PFSK-1 (cell line): Measurements from ENCODE around the gene RAPGEF2.

ENCODE experiments used
- FOXP2 ChIP-seq: optimal IDR thresholded peaks from 2 replicates; pipeline ENCODE3; 2011; ENCODE audit warnings: borderline replicate concordance, control low read depth, inconsistent platforms; ENCODE audit not compliant: insufficient read depth; ENCODE audit errors: extremely low read length, extremely low read depth
- POLR2AphosphoS5 ChIP-seq: IDR thresholded peaks from 2 replicates; pipeline ENCODE4 v1.6.1; 2012; ENCODE audit warnings: low read depth, mild to moderate bottlenecking, control low read depth, low read length, moderate library complexity
- REST ChIP-seq, 2 experiments: IDR thresholded peaks; 2 replicates each; pipeline versions ENCODE4 v1.6.1 to v1.8.0; 2011 to 2012; ENCODE audit warnings: low read depth in 2 of 2, low read length in 2 of 2, control low read depth in 1 of 2, inconsistent platforms in 1 of 2, mild to moderate bottlenecking in 1 of 2, moderate library complexity in 1 of 2; ENCODE audit not compliant: insufficient read depth in 1 of 2
- SIN3A ChIP-seq: IDR thresholded peaks from 2 replicates; pipeline ENCODE4 v1.6.1; 2012; ENCODE audit warnings: mild to moderate bottlenecking, low read length, moderate library complexity, borderline replicate concordance; ENCODE audit not compliant: insufficient read depth
- TAF1 ChIP-seq: IDR thresholded peaks from 2 replicates; pipeline ENCODE4 v1.6.1; 2012; ENCODE audit warnings: low read length, control low read depth, borderline replicate concordance; ENCODE audit not compliant: insufficient read depth

RAPGEF2 gene

DNA sequence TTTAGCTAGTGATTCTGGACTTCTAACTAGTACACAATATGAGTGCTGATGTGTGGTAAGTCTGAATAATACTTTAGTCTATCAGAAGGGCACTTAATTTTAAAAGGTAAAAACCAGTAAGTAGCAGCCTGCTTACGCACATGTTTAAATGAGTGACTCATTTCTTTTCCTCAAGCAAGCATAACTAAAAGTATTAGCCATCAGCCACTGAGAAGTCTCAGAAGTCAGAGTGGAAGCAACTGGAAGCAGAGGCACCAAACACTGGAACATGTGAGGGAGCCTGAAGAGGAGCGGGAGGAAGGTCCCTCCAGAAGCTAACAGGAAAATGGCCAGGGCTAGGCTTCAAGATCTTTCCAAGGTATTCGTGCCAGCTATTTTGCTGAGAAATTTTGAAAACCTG lies 257.7 kb downstream of the RAPGEF2 start:
- TF ChIP-seq TAF1 (no peak), FOXP2 (no peak), REST (IDR thresholded peaks at IDR 0.05; ENCODE audit: insufficient read depth in 1 of 2, low read depth in 2 of 2, low read length in 2 of 2) (no peak), POLR2AphosphoS5 (no peak), SIN3A (no peak)

DNA sequence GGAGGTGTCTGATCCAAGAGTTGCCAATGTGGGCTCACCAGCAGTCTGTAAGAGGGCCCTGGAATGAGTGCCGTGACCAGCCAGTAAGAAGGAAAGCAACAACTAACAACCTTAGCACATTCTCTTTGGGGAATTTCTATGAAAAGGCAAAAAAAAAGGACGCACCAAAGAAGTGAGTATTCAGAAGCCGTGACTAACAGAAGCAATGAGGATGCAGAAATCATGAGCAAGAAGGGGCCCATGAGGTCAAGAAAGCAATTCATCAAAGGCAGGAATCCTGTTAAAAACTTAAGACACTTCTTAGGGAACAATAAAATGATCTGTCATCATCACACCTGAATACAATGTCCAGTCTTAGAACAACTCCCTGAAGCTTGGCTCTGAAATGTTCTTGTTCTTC lies 260.5 kb downstream of the RAPGEF2 start:
- TF ChIP-seq FOXP2 (no peak), POLR2AphosphoS5 (no peak), REST (IDR thresholded peaks at IDR 0.05; ENCODE audit: insufficient read depth in 1 of 2, low read depth in 2 of 2, low read length in 2 of 2) (no peak), SIN3A (no peak), TAF1 (no peak)

DNA sequence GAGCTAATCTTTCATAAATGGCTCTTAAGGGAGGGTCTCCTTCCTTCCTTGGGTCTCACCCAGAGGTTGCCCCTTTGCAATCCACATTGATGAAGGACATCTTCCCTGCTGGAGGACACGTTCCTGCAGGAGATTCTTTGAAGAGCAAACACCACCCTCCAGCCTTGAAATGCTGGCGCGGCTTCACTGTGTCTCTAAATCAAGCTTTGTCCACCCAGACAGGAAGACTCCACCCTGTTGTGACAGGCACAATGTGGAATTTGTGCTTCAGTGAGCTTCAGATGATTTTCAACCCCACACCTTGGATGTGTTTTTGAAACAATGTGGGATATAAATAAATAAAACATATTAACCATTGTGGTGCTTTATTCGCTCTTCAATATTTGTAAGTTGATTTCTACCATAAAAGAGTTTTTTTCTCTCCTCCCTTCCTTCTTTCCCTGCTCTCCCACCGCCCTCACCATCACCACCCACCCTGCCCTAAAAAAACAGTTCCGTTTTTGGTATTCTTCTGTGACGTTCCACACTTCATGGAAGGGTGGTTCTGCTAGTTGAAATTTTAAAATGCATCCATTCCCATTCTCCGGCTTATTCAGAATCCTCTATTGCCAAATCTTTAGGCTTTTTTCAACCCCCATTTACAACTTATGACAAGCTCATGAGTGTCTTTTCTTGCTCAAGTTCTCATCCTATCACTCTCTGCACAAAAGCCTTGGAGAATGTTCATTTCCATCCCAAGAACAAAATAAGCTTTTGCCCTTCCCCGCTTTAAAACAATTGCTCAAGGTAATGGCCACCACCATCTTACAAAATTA lies 264.3 kb downstream of the RAPGEF2 start:
- TF ChIP-seq POLR2AphosphoS5 (no peak), FOXP2 (no peak), SIN3A (no peak), REST (IDR thresholded peaks at IDR 0.05; ENCODE audit: insufficient read depth in 1 of 2, low read depth in 2 of 2, low read length in 2 of 2) (no peak), TAF1 (no peak)

GRCh38 chr4:159367781-159368080 lies 264.9 kb downstream of the RAPGEF2 start:
- TF ChIP-seq REST (IDR thresholded peaks at IDR 0.05; ENCODE audit: insufficient read depth in 1 of 2, low read depth in 2 of 2, low read length in 2 of 2), result no peak
- TF ChIP-seq FOXP2, result no peak
- no peak for TF ChIP-seq TAF1
- no peak for TF ChIP-seq POLR2AphosphoS5
- TF ChIP-seq SIN3A, result no peak

GRCh38 chr4:159368320-159368719 lies 265.4 kb downstream of the RAPGEF2 start:
- TF ChIP-seq SIN3A (no peak), FOXP2 (no peak), TAF1 (no peak)
